ENCODE data around the gene MAFG. TPM values are rescaled to one million over a fixed set of nuclear protein-coding genes. Genes with fewer than 3 reads are reported as not detected.
"Not testable (repeated sequence)": the region's sequence is repeated elsewhere in the genome, so short reads cannot be mapped to it uniquely, and the experiment has no call there.

The MAFG gene
- total and polyA plus RNA-seq, 10 donors: 3.2 to 41.4 (median 23.4) TPM

DNA sequence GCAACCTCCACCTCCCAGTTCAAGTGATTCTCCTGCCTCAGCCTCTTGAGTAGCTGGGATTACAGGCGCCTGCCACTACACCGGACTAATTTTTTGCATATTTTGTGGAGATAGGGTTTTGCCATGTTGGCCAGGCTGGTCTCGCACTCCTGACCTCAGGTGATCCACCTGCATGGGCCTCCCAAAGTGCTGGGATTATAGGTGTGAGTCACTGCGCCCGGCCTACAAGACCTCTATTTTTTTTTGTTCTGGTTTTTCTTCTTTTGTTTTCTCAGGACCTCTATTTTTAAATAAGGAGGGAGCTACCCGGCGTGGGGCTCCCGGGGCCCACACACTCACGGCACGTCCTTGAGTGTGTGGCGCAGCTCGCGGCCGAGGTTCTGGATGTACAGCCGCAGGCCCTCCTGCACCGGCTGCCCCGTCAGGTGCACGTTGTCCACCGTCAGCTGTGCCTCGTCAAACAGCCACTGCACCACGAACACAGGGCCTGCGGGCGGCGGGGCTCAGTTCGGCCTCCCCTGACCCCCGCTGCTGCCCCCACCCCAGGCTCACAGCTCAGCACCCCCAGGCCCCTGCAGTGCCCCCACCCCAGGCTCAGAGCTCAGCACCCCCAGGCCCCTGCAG is 27.6 kb upstream of the MAFG start:
- Histone ChIP-seq H3K4me3 (no peak overlapping the region), H3K27ac (no peak overlapping the region), H3K36me3 (no peaks in the 10 kb centered on the region), H3K9me3 (no peaks in the 10 kb centered on the region), H3K27me3 (replicated peaks in 1 of 7) (peaks cover 0 to 69% (median 30%) of the 10 kb centered on the region in 7 donors), H3K4me1 (peaks cover 4 to 15% (median 13%) of the 10 kb centered on the region in 6 donors)
- intact Hi-C loops (cut with DNase I; ENCODE audit: low total_unique reads): loop anchor here (5.0 kb wide), 1 partner anchor 67 kb away; the partner anchor contains the start of genes CENPX and LRRC45
- no peak for DNase-seq
- 91 to 97% (median 94%) methylated on average over 24 to 26 of the region's 26 CpGs for WGBS, 5 donors
- no peak for TF ChIP-seq POLR2A (IDR thresholded peaks at IDR 0.05)
- TF ChIP-seq, protein P1, sequence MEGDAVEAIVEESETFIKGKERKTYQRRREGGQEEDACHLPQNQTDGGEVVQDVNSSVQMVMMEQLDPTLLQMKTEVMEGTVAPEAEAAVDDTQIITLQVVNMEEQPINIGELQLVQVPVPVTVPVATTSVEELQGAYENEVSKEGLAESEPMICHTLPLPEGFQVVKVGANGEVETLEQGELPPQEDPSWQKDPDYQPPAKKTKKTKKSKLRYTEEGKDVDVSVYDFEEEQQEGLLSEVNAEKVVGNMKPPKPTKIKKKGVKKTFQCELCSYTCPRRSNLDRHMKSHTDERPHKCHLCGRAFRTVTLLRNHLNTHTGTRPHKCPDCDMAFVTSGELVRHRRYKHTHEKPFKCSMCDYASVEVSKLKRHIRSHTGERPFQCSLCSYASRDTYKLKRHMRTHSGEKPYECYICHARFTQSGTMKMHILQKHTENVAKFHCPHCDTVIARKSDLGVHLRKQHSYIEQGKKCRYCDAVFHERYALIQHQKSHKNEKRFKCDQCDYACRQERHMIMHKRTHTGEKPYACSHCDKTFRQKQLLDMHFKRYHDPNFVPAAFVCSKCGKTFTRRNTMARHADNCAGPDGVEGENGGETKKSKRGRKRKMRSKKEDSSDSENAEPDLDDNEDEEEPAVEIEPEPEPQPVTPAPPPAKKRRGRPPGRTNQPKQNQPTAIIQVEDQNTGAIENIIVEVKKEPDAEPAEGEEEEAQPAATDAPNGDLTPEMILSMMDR (IDR thresholded peaks at IDR 0.05 in 8 of 11, conservative IDR thresholded peaks at IDR 0.05 in 3 of 11): no peak
- TF ChIP-seq POLR2AphosphoS5 (IDR thresholded peaks at IDR 0.05): no peak

DNA sequence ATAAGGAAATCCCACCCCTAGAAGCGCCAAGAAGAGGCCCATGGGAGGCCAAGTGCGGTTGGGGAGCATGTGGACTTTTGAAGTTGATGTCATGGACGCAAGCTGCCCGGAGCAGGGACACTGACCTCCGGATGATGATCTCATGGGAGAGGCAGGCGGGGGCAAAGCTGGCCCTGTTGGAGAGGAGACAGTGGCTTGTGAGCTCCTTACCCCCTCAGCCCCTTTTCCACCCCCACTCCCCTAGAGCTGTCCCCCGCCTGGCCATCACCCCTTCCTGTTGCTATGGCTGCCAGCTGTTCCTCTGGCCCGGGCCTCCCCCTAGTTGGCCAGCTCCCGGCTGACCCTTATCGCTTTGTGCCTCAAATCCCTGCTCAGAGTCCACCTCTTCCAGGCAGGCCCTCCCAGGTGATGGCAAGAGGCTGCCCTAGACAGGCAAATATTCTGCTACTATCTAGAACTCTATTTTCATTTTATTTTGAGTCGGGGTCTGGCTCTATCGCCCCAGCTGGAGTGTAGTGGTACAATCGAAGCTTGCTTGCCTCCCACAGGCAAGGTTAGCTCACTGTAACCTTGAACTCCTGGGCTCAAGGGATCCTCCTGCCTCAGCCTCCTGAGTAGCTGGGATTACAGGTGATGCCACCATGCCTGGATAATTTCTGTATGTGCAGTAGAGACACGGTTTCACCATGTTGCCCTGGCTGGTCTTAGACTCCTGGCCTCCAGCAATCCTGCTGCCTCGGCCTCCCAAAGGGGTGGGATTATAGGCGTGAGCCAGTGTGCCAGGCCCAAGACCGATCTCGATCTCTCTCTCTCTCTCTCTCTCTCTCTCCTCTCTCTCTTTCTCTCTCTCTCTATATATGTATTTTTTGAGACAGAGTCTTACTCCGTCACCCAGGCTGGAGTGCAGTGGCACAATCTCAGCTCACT is 26.9 kb upstream of the MAFG start:
- no peaks in the 10 kb centered on the region for H3K9me3 ChIP-seq
- peaks cover 0 to 7% (median 6%) of the 10 kb centered on the region in 6 donors for H3K4me1 ChIP-seq
- no peaks in the 10 kb centered on the region for H3K36me3 ChIP-seq
- peaks cover 0 to 61% (median 23%) of the 10 kb centered on the region in 7 donors for H3K27me3 ChIP-seq (replicated peaks in 1 of 7)
- no peak overlapping the region for H3K27ac ChIP-seq
- no peak for DNase-seq
- WGBS, 5 donors: 82 to 92% (median 87%) methylated on average over 19 of the region's 19 CpGs
- no peak overlapping the region for H3K4me3 ChIP-seq
- TF ChIP-seq POLR2A (IDR thresholded peaks at IDR 0.05): no peak
- no peak for TF ChIP-seq POLR2AphosphoS5 (IDR thresholded peaks at IDR 0.05)
- TF ChIP-seq, protein P1 (IDR thresholded peaks at IDR 0.05 in 8 of 11, conservative IDR thresholded peaks at IDR 0.05 in 3 of 11): no peak
- intact Hi-C loops (cut with DNase I; ENCODE audit: low total_unique reads): loop anchor here (5.0 kb wide), 1 partner anchor 68 kb away; the partner anchor contains the start of genes CENPX and LRRC45

DNA sequence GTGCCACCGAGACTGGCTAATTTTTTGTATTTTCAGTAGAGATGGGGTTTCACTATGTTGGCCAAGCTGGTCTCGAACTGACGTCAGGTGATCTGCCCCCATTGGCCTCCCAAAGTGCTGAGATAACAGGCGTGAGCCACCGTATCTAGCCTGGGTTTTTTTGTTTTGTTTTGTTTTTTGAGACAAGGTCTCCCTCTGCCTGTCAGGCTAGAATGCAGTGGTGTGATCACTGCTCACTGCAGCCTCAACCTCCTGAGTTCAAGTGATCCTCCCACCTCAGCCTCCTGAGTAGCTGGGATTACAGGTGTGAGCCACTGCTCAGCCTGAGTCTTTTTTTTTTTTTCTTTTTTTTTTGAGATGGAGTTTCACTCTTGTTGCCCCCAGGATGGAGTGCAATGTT is 25.9 kb upstream of the MAFG start:
- peaks cover 0 to 51% (median 14%) of the 10 kb centered on the region in 7 donors for H3K27me3 ChIP-seq (replicated peaks in 1 of 7)
- H3K9me3 ChIP-seq; intact Hi-C loops (cut with DNase I; ENCODE audit: low total_unique reads); DNase-seq; H3K36me3 ChIP-seq; H3K4me3 ChIP-seq; H3K4me1 ChIP-seq; H3K27ac ChIP-seq: not testable (repeated sequence)
- 69 to 79% (median 77%) methylated on average over 5 of the region's 5 CpGs for WGBS, 5 donors

- no peaks in the 10 kb centered on the region for H3K36me3 ChIP-seq
- no peaks in the 10 kb centered on the region for H3K4me1 ChIP-seq
- peaks cover 0 to 45% (median 9%) of the 10 kb centered on the region in 7 donors for H3K27me3 ChIP-seq (replicated peaks in 1 of 7)
- H3K9me3 ChIP-seq: no peaks in the 10 kb centered on the region
- DNase-seq: no peak
- no peak overlapping the region for H3K27ac ChIP-seq
- WGBS, 5 donors: 70 to 81% (median 71%) methylated on average over 11 to 16 of the region's 16 CpGs
- no peak overlapping the region for H3K4me3 ChIP-seq
- TF ChIP-seq, protein P1 (IDR thresholded peaks at IDR 0.05 in 8 of 11, conservative IDR thresholded peaks at IDR 0.05 in 3 of 11): no peak
- TF ChIP-seq POLR2AphosphoS5 (IDR thresholded peaks at IDR 0.05): no peak
- no peak for TF ChIP-seq POLR2A (IDR thresholded peaks at IDR 0.05)
- intact Hi-C loops (cut with DNase I; ENCODE audit: low total_unique reads): no loop called here
These were observed 25.3 kb upstream of the MAFG start for GRCh38 chr17:81952792-81953228.
